ENCODE measurements around the gene PDCD5.

Gene PDCD5

DNA sequence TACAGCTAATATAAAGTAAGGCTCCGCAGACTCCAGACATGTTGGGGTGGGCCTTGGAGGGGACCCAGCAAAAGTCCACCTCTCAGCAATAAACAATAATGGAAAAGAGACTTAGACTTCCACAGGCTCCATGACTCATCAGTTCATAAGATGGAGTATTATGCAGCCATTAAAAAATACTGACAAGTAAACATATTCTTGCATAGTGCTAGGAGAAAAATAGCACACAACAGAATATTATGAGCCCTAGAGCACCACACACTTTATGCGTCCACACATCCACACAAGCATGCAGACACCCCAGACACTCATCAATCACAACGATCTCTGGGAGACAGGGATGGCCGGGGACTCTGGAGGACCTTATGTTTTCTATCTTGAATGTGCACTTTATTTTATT lies 46.0 kb downstream of the PDCD5 start:
- Histone ChIP-seq H3K27me3 (ENCODE audit: control insufficient read depth, insufficient read depth, low read length) (no peaks in the 10 kb centered on the region), H3K9me3 (ENCODE audit: control insufficient read depth, low read length) (no peaks in the 10 kb centered on the region), H2AFZ (no peak overlapping the region), H3K4me3 (ENCODE audit: low read depth, low read length) (no peak overlapping the region), H3K9ac (no peak overlapping the region), H3K27ac (no peak overlapping the region), H3K79me2 (no peaks in the 10 kb centered on the region), H3K36me3 (ENCODE audit: control insufficient read depth, insufficient read depth, low read length) (no peaks in the 10 kb centered on the region), H3K4me2 (ENCODE audit: low read length) (no peak overlapping the region), H3K4me1 (no peaks in the 10 kb centered on the region)
- TF ChIP-seq CTCF (IDR thresholded peaks at IDR 0.05), result no peak

- H3K36me3 ChIP-seq (ENCODE audit: control insufficient read depth, insufficient read depth, low read length), result no peaks in the 10 kb centered on the region
- TF ChIP-seq CTCF (IDR thresholded peaks at IDR 0.05), result no peak
Measured at GRCh38 chr19:32627714-32628270, 46.8 kb downstream of the PDCD5 start.

DNA sequence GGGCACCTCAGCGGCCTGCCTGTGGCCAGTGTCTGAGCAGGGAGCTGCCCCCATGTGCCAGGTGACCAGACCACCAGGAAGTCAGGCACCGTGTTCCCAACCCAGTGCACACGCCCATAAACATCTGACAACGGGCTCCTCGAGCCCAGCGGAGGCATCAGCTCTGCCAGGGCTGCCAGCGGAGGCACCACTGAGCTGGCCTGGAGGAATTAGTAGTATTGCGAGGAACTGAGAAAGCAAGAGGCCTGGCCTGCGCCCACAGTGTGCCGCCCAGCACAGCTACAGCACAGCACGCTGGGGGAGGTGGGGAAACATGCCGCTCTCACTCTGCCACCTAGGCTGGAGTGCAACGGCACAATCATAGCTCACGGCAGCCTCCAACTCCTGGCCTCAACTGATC lies 49.3 kb downstream of the PDCD5 start:
- Histone ChIP-seq H3K36me3 (ENCODE audit: control insufficient read depth, insufficient read depth, low read length) (no peaks in the 10 kb centered on the region), H3K4me3 (ENCODE audit: low read depth, low read length) (no peak overlapping the region), H3K27ac (no peak overlapping the region), H3K4me1 (no peaks in the 10 kb centered on the region), H3K27me3 (ENCODE audit: control insufficient read depth, insufficient read depth, low read length) (no peaks in the 10 kb centered on the region), H3K79me2 (no peaks in the 10 kb centered on the region), H3K9ac (no peak overlapping the region), H3K9me3 (ENCODE audit: control insufficient read depth, low read length) (no peaks in the 10 kb centered on the region), H2AFZ (no peak overlapping the region), H3K4me2 (ENCODE audit: low read length) (no peak overlapping the region)
- no peak for TF ChIP-seq CTCF (IDR thresholded peaks at IDR 0.05)

More at GRCh38 chr19:32627714-32628270, 46.8 kb downstream of the PDCD5 start:
- H3K4me1 ChIP-seq, result no peaks in the 10 kb centered on the region
- no peaks in the 10 kb centered on the region for H3K9me3 ChIP-seq (ENCODE audit: control insufficient read depth, low read length)
- no peak overlapping the region for H3K27ac ChIP-seq
- H3K79me2 ChIP-seq, result no peaks in the 10 kb centered on the region
- no peak overlapping the region for H3K9ac ChIP-seq
- H3K4me3 ChIP-seq (ENCODE audit: low read depth, low read length), result no peak overlapping the region
- no peak overlapping the region for H3K4me2 ChIP-seq (ENCODE audit: low read length)
- H3K27me3 ChIP-seq (ENCODE audit: control insufficient read depth, insufficient read depth, low read length), result no peaks in the 10 kb centered on the region
- no peak overlapping the region for H2AFZ ChIP-seq

GRCh38 chr19:32631381-32631780 lies 50.4 kb downstream of the PDCD5 start:
- Histone ChIP-seq H3K36me3 (ENCODE audit: control insufficient read depth, insufficient read depth, low read length) (no peaks in the 10 kb centered on the region), H3K4me3 (ENCODE audit: low read depth, low read length) (no peak overlapping the region), H3K9me3 (ENCODE audit: control insufficient read depth, low read length) (no peaks in the 10 kb centered on the region), H3K9ac (no peak overlapping the region), H3K4me1 (no peaks in the 10 kb centered on the region), H2AFZ (no peak overlapping the region), H3K4me2 (ENCODE audit: low read length) (no peak overlapping the region), H3K27me3 (ENCODE audit: control insufficient read depth, insufficient read depth, low read length) (no peaks in the 10 kb centered on the region), H3K27ac (no peak overlapping the region), H3K79me2 (no peaks in the 10 kb centered on the region)
- TF ChIP-seq CTCF (IDR thresholded peaks at IDR 0.05), result no peak

All from parathyroid adenoma (tissue), 2 donors.